Natural killer cell (primary cell): ENCODE measurements around the gene PHAX. TPM values are rescaled to one million over a fixed set of nuclear protein-coding genes. Genes with fewer than 3 reads are reported as not detected.

Experiments
- ATAC-seq, 3 donors: fragments of 150-1000 bp in 2 of 3; fragments of 200-7000 bp in 1 of 3; cut with Tn5 transposase; 1 replicate in 1 of 3; 2 replicates in 2 of 3; pipeline ENCODE4 v1.10.0; 2021; ENCODE audit warnings: mild to moderate bottlenecking in 2 of 3, moderate library complexity in 2 of 3
- DNase-seq, 2 donors: peaks; one replicate each; pipeline versions ENCODE4 v3.0.0 to v3.0.0-alpha.2; 2013 to 2021; ENCODE audit warnings: mixed read lengths in 1 of 2
- H3K27ac ChIP-seq: one replicate; pipeline ENCODE4 v1.5.1; 2013; ENCODE audit warnings: mild to moderate bottlenecking, low read length
- H3K27me3 ChIP-seq: one replicate; pipeline ENCODE4 v1.6.1; 2013; ENCODE audit warnings: low read length; ENCODE audit not compliant: control insufficient read depth, insufficient read depth
- H3K36me3 ChIP-seq: one replicate; pipeline ENCODE4 v1.6.1; 2013; ENCODE audit warnings: low read length; ENCODE audit not compliant: control insufficient read depth, insufficient read depth
- H3K4me1 ChIP-seq: one replicate; pipeline ENCODE4 v1.6.1; 2013; ENCODE audit warnings: low read length; ENCODE audit not compliant: control insufficient read depth, insufficient read depth
- H3K4me3 ChIP-seq: one replicate; pipeline ENCODE4 v1.5.1; 2013; ENCODE audit warnings: low read length
- H3K9me3 ChIP-seq: one replicate; pipeline ENCODE4 v1.6.1; 2013; ENCODE audit warnings: low read length; ENCODE audit not compliant: control insufficient read depth, insufficient read depth
- H3K27ac Mint-ChIP-seq, 2 donors: one replicate each; pipeline ENCODE4 v1.8.0; 2022; ENCODE audit warnings: mild to moderate bottlenecking in 2 of 2, mixed read lengths in 2 of 2, moderate library complexity in 1 of 2
- H3K27me3 Mint-ChIP-seq, 2 donors: one replicate each; pipeline ENCODE4 v1.8.0; 2022; ENCODE audit warnings: low read depth in 2 of 2, mixed read lengths in 2 of 2
- H3K36me3 Mint-ChIP-seq: one replicate; pipeline ENCODE4 v1.8.0; 2022; ENCODE audit warnings: mixed read lengths
- H3K4me1 Mint-ChIP-seq, 2 donors: one replicate each; pipeline ENCODE4 v1.8.0; 2022; ENCODE audit warnings: mixed read lengths in 2 of 2
- H3K4me3 Mint-ChIP-seq: one replicate; pipeline ENCODE4 v1.8.0; 2022; ENCODE audit warnings: mild to moderate bottlenecking, moderate library complexity, mixed read lengths
- H3K9me3 Mint-ChIP-seq, 2 donors: one replicate each; pipeline ENCODE4 v1.8.0; 2022; ENCODE audit warnings: mixed read lengths in 2 of 2
- WGBS: methylation state at CpG from one replicate; pipeline ENCODE4 v1.1.7; 2013; ENCODE audit warnings: missing lambda C conversion rate; ENCODE audit not compliant: insufficient coverage; 5-methylcytosine and 5-hydroxymethylcytosine counted together
- intact Hi-C: fragments of 100-400 bp; cut with micrococcal nuclease; formaldehyde crosslinking; loops from one replicate; pipeline ENCODE4 v1.14.2; 2022
- total RNA-seq, 4 donors: library from RNA; stranded (reverse); fragments of 120-200 nt in 1 of 4; gene quantifications; one replicate each; pipeline versions ENCODE4 v1.2.3 to v1.2.4, GENCODE V29; 2013 to 2022
- TF ChIP-seq, protein P1 (sequence below): fragments of 200-600 bp; IDR thresholded peaks from one replicate; pipeline ENCODE4 v1.8.0; 2022; ENCODE audit warnings: antibody characterized with exemption

Gene PHAX
- total RNA-seq, 3 donors from 2014 or later (not counting 1 experiment from before 2014, with no cell fraction given) = 39.2 to 43.6 (median 40.0) TPM

- no peak overlapping the region for H3K4me3 Mint-ChIP-seq
- Histone ChIP-seq H3K27ac (no peak overlapping the region), H3K4me1 (no peaks in the 10 kb centered on the region), H3K4me3 (no peak overlapping the region), H3K27me3 (peaks cover 2% of the 10 kb centered on the region), H3K9me3 (no peaks in the 10 kb centered on the region), H3K36me3 (no peaks in the 10 kb centered on the region)
- WGBS = 90% methylated on average over 8 of the region's 9 CpGs
- intact Hi-C loops = no loop called here
- no peaks in the 10 kb centered on the region for H3K36me3 Mint-ChIP-seq
- ATAC-seq = no peak
- DNase-seq = no peak
- no peaks in the 10 kb centered on the region for H3K4me1 Mint-ChIP-seq
- no peak overlapping the region for H3K27ac Mint-ChIP-seq
- no peaks in the 10 kb centered on the region for H3K9me3 Mint-ChIP-seq
- H3K27me3 Mint-ChIP-seq = peaks cover 2 to 3% of the 10 kb centered on the region in 2 donors
- TF ChIP-seq, protein P1, sequence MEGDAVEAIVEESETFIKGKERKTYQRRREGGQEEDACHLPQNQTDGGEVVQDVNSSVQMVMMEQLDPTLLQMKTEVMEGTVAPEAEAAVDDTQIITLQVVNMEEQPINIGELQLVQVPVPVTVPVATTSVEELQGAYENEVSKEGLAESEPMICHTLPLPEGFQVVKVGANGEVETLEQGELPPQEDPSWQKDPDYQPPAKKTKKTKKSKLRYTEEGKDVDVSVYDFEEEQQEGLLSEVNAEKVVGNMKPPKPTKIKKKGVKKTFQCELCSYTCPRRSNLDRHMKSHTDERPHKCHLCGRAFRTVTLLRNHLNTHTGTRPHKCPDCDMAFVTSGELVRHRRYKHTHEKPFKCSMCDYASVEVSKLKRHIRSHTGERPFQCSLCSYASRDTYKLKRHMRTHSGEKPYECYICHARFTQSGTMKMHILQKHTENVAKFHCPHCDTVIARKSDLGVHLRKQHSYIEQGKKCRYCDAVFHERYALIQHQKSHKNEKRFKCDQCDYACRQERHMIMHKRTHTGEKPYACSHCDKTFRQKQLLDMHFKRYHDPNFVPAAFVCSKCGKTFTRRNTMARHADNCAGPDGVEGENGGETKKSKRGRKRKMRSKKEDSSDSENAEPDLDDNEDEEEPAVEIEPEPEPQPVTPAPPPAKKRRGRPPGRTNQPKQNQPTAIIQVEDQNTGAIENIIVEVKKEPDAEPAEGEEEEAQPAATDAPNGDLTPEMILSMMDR = no peak
These were observed 13.0 kb upstream of the PHAX start for GRCh38 chr5:126587551-126588390.

DNA sequence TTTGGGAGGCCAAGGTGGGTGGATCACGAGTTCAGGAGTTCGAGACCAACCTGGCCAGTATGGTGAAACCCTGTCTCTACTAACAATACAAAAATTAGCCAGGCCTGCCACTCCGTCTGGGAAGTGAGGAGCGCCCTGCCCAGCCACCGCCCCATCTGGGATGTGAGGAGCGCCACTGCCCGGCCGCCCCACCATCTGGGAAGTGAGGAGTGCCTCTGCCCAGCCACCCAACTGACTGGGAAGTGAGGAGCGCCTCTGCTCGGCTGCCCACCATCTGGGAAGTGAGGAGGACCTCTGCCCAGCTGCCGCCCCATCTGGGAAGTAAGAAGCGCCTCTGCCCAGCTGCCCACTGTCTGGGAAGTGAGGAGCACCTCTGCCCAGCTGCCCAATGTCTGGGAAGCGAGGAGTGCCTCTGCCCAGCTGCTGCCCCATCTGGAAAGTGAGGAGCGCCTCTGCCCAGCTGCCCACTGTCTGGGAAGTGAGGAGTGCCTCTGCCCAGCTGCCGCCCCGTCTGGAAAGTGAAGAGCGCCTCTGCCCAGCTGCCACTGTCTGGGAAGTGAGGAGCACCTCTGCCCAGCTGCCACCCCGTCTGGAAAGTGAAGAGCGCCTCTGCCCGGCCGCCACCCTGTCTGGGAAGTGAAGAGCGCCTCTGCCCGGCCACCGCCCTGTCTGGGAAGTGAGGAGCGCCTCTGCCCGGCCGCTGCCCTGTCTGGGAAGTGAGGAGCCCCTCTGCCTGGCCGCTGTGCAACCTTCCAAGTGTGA is 11.0 kb upstream of the PHAX start:
- intact Hi-C loops = no loop called here
- H3K4me1 Mint-ChIP-seq = peaks cover 9 to 10% of the 10 kb centered on the region in 2 donors

DNA sequence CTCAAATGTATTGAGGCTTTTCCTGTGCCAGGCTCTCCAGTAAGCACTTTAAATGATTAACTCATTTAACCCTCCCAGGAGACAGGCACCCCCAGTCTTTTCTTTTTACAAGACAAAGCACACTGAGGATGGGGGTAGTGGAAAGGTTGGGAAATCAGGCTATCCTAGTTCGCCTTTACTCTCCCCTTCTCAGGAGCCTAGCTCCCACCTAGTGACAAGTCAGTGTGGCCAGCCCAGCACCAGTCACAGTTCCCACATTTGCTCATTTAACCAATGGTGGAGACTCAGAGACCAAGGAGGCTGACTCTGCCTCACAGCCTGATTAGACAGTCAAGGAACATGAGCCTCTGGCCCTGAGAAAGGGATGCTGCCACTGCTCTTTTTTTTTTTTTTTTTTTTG is 9.2 kb upstream of the PHAX start:
- H3K4me1 ChIP-seq = peaks cover 17% of the 10 kb centered on the region
- TF ChIP-seq, protein P1 = no peak
- DNase-seq = no peak

More for the DNA sequence above, 11.0 kb upstream of the PHAX start:
- no peak overlapping the region for H3K27ac ChIP-seq
- Mint-ChIP-seq H3K36me3 (no peaks in the 10 kb centered on the region), H3K27me3 (peaks cover 13 to 17% of the 10 kb centered on the region in 2 donors), H3K27ac (no peak overlapping the region), H3K4me3 (no peak overlapping the region), H3K9me3 (no peaks in the 10 kb centered on the region)
- no peaks in the 10 kb centered on the region for H3K36me3 ChIP-seq
- 90% methylated on average over 28 of the region's 28 CpGs for WGBS
- ATAC-seq (no peak), DNase-seq (no peak)
- TF ChIP-seq, protein P1 = no peak
- H3K4me3 ChIP-seq = no peak overlapping the region
- peaks cover 9% of the 10 kb centered on the region for H3K4me1 ChIP-seq
- H3K27me3 ChIP-seq = peaks cover 8% of the 10 kb centered on the region
- H3K9me3 ChIP-seq = no peaks in the 10 kb centered on the region

More for the DNA sequence above, 9.2 kb upstream of the PHAX start:
- no peak for ATAC-seq
- no peak overlapping the region for H3K4me3 ChIP-seq
- H3K27ac ChIP-seq = no peak overlapping the region
- no peaks in the 10 kb centered on the region for H3K36me3 ChIP-seq
- Mint-ChIP-seq H3K27ac (no peak overlapping the region), H3K9me3 (no peaks in the 10 kb centered on the region), H3K36me3 (no peaks in the 10 kb centered on the region), H3K4me1 (peaks cover 16 to 17% of the 10 kb centered on the region in 2 donors), H3K27me3 (peaks cover 17 to 22% of the 10 kb centered on the region in 2 donors), H3K4me3 (no peak overlapping the region)
- WGBS = 88% methylated on average over 1 of the region's 1 CpG
- intact Hi-C loops = no loop called here
- peaks cover 10% of the 10 kb centered on the region for H3K27me3 ChIP-seq
- H3K9me3 ChIP-seq = no peaks in the 10 kb centered on the region
